BJ (cell line): ENCODE measurements around the gene MPZL1. TPM values are rescaled to one million over a fixed set of nuclear protein-coding genes. Genes with fewer than 3 reads are reported as not detected.

Experiments used
- CTCF ChIA-PET: fragments of 350-600 bp; formaldehyde crosslinking; extraction: SDS; loops from one replicate; lab custom pipeline; 2021; ENCODE audit warnings: antibody characterized with exemption, inconsistent platforms; lab: Yijun Ruan, JAX
- POLR2A ChIA-PET: fragments of 300-600 bp; sonication (Branson Sonifier 250); formaldehyde crosslinking; extraction: SDS; loops from one replicate; lab custom pipeline; 2021; ENCODE audit warnings: antibody characterized with exemption; lab: Charles Lee
- DNase-seq: peaks from one replicate; pipeline ENCODE4 v3.0.0-alpha.2; 2011; ENCODE audit warnings: low read depth
- H3K27me3 ChIP-seq: 2 replicates; pipeline ENCODE4 v1.6.0; 2011; ENCODE audit warnings: low read length; ENCODE audit not compliant: control insufficient read depth, insufficient read depth
- H3K36me3 ChIP-seq: 2 replicates; pipeline ENCODE4 v1.5.1; 2011; ENCODE audit warnings: low read length; ENCODE audit not compliant: control insufficient read depth, insufficient read depth
- H3K4me3 ChIP-seq: 2 replicates; pipeline ENCODE4 v1.5.1; 2011; ENCODE audit warnings: low read depth, mild to moderate bottlenecking, control low read depth, low read length
- polyA plus RNA-seq: library from polyadenylated mRNA; depleted of rRNA; stranded (reverse); fragments of >200 nt; gene quantifications from 2 replicates; pipeline ENCODE4 v1.2.3, GENCODE V29; 2011; rRNA removed
- TF ChIP-seq, protein P1 (sequence below): IDR thresholded peaks from 2 replicates; pipeline ENCODE4 v1.5.1; 2011; ENCODE audit warnings: low read depth, mild to moderate bottlenecking, control low read depth, inconsistent platforms, low read length, moderate library complexity; ENCODE audit not compliant: insufficient read depth

The MPZL1 gene
- polyA plus RNA-seq, 1 experiment, result 79.1 TPM

GRCh38 chr1:167832693-167833092 lies 110.9 kb downstream of the MPZL1 start:
- no peak for DNase-seq
- TF ChIP-seq, protein P1, sequence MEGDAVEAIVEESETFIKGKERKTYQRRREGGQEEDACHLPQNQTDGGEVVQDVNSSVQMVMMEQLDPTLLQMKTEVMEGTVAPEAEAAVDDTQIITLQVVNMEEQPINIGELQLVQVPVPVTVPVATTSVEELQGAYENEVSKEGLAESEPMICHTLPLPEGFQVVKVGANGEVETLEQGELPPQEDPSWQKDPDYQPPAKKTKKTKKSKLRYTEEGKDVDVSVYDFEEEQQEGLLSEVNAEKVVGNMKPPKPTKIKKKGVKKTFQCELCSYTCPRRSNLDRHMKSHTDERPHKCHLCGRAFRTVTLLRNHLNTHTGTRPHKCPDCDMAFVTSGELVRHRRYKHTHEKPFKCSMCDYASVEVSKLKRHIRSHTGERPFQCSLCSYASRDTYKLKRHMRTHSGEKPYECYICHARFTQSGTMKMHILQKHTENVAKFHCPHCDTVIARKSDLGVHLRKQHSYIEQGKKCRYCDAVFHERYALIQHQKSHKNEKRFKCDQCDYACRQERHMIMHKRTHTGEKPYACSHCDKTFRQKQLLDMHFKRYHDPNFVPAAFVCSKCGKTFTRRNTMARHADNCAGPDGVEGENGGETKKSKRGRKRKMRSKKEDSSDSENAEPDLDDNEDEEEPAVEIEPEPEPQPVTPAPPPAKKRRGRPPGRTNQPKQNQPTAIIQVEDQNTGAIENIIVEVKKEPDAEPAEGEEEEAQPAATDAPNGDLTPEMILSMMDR, result no peak
- Histone ChIP-seq H3K4me3 (no peak overlapping the region), H3K27me3 (no peaks in the 10 kb centered on the region), H3K36me3 (no peaks in the 10 kb centered on the region)
- POLR2A ChIA-PET, result no interaction called here
- CTCF ChIA-PET, result no interaction called here

- no peak for DNase-seq
- H3K4me3 ChIP-seq, result no peak overlapping the region
- POLR2A ChIA-PET, result no interaction called here
- no peaks in the 10 kb centered on the region for H3K36me3 ChIP-seq
- CTCF ChIA-PET, result no interaction called here
- TF ChIP-seq, protein P1, result no peak
- H3K27me3 ChIP-seq, result no peaks in the 10 kb centered on the region
Measured at GRCh38 chr1:167833904-167834303, 112.1 kb downstream of the MPZL1 start.

- no peak for DNase-seq
- no peak overlapping the region for H3K4me3 ChIP-seq
- ChIA-PET CTCF (interaction anchor here (1.1 kb wide), 1 partner anchor 12 kb away, joined by 4 read pairs; no protein-coding TSS in a partner anchor), POLR2A (no interaction called here)
- no peaks in the 10 kb centered on the region for H3K36me3 ChIP-seq
- TF ChIP-seq, protein P1, result no peak
- H3K27me3 ChIP-seq, result no peaks in the 10 kb centered on the region
Measured at GRCh38 chr1:167836197-167836596, 114.4 kb downstream of the MPZL1 start.

DNA sequence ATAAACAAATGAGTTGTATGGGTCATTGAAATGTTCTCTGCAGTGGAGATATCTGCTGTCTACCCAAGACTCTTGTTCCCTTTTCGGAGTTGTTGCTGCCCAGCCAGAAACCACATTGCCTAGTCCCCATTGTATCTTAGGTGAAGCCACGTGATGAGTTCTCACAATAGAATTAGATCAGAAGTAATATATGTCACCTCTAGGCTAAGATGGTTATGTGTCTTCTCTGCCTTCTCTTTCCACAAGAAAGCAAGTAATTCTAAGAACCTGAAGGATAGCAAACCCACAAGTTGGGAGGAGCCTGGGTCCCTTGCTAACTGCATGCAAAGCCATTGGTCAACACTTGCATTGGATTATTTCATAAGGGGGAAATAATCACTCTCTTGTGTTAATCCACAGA lies 115.5 kb downstream of the MPZL1 start:
- Histone ChIP-seq H3K27me3 (no peaks in the 10 kb centered on the region), H3K4me3 (no peak overlapping the region), H3K36me3 (no peaks in the 10 kb centered on the region)
- no peak for DNase-seq
- TF ChIP-seq, protein P1, result no peak
- ChIA-PET CTCF (no interaction called here), POLR2A (no interaction called here)

- DNase-seq, result no peak
- ChIA-PET CTCF (interaction anchor here (1.5 kb wide), 1 partner anchor 14 kb away, joined by 4 read pairs; no protein-coding TSS in a partner anchor), POLR2A (no interaction called here)
Measured at GRCh38 chr1:167839009-167839408, 117.2 kb downstream of the MPZL1 start.

More at GRCh38 chr1:167839009-167839408, 117.2 kb downstream of the MPZL1 start:
- Histone ChIP-seq H3K4me3 (no peak overlapping the region), H3K36me3 (no peaks in the 10 kb centered on the region), H3K27me3 (no peaks in the 10 kb centered on the region)
- TF ChIP-seq, protein P1, result no peak

Other genes with a start within 250 kb of the MPZL1 start
- gene CD247, start 203.5 kb upstream of the MPZL1 start, polyA plus RNA-seq, result not detected in 2 replicates
- gene CREG1, start 168.2 kb upstream of the MPZL1 start, polyA plus RNA-seq, result 27.5 and 54.5 TPM in 2 replicates
- gene RCSD1, start 91.8 kb upstream of the MPZL1 start, polyA plus RNA-seq, result not detected in 2 replicates
- 0.02 and 0.05 TPM in 2 replicates for gene ADCY10, start 192.2 kb downstream of the MPZL1 start, polyA plus RNA-seq
- gene DCAF6, start 214.7 kb downstream of the MPZL1 start, polyA plus RNA-seq, result 50.8 and 98.3 TPM in 2 replicates
- gene MPC2, start 215.1 kb downstream of the MPZL1 start, polyA plus RNA-seq, result 24.2 and 47.9 TPM in 2 replicates